Ectodermal cell (in vitro differentiated cells): ENCODE data around the gene ATP13A2.

Experiments
- H3K27ac ChIP-seq: 2 replicates; pipeline ENCODE4 v1.7.0; 2013; ENCODE audit warnings: mild to moderate bottlenecking, low read depth, low read length; ENCODE audit not compliant: insufficient read depth, poor library complexity, severe bottlenecking
- H3K27me3 ChIP-seq: 2 replicates; pipeline ENCODE4 v1.7.0; 2013; ENCODE audit warnings: mild to moderate bottlenecking, low read length; ENCODE audit not compliant: insufficient read depth, control insufficient read depth, poor library complexity, severe bottlenecking
- H3K36me3 ChIP-seq: one replicate; pipeline ENCODE4 v1.7.0; 2013; ENCODE audit warnings: low read length; ENCODE audit not compliant: control insufficient read depth, insufficient read depth
- H3K4me1 ChIP-seq: one replicate; pipeline ENCODE4 v1.7.0; 2013; ENCODE audit warnings: low read length; ENCODE audit not compliant: control insufficient read depth, insufficient read depth
- H3K4me3 ChIP-seq: 2 replicates; pipeline ENCODE4 v1.7.0; 2013; ENCODE audit warnings: low read depth, low read length, control low read depth; ENCODE audit not compliant: insufficient read depth
- H3K9me3 ChIP-seq: 2 replicates; pipeline ENCODE4 v1.7.0; 2013; ENCODE audit warnings: mild to moderate bottlenecking, low read length, moderate library complexity; ENCODE audit not compliant: control insufficient read depth
- WGBS, 2 experiments: methylation state at CpG; one replicate each; pipeline ENCODE4 v1.1.7; 2013; ENCODE audit warnings: missing lambda C conversion rate in 2 of 2; 5-methylcytosine and 5-hydroxymethylcytosine counted together

ATP13A2 gene

GRCh38 chr1:17016317-17016661 lies 4.6 kb upstream of the ATP13A2 start:
- Histone ChIP-seq H3K9me3 (no peaks in the 10 kb centered on the region), H3K27ac (no peak overlapping the region), H3K36me3 (peaks cover 25% of the 10 kb centered on the region), H3K4me3 (no peak overlapping the region), H3K27me3 (no peaks in the 10 kb centered on the region), H3K4me1 (peaks cover 17% of the 10 kb centered on the region)
- WGBS, 2 experiments, result 53% methylated on average over 5 of the region's 5 CpGs

- Histone ChIP-seq H3K4me1 (peaks cover 21% of the 10 kb centered on the region), H3K36me3 (peaks cover 12% of the 10 kb centered on the region), H3K27me3 (peaks cover 9% of the 10 kb centered on the region), H3K9me3 (no peaks in the 10 kb centered on the region), H3K4me3 (no peak overlapping the region), H3K27ac (no peak overlapping the region)
- 49 to 53% methylated on average over 10 of the region's 10 CpGs for WGBS, 2 experiments
Observed at GRCh38 chr1:17014671-17015567, 3.2 kb upstream of the ATP13A2 start.

- Histone ChIP-seq H3K4me1 (peaks cover 21% of the 10 kb centered on the region), H3K9me3 (no peaks in the 10 kb centered on the region), H3K27ac (no peak overlapping the region), H3K36me3 (peaks cover 7% of the 10 kb centered on the region), H3K27me3 (peaks cover 9% of the 10 kb centered on the region), H3K4me3 (no peak overlapping the region)
- 82 to 88% methylated on average over 12 to 13 of the region's 13 CpGs for WGBS, 2 experiments
Observed at GRCh38 chr1:17013491-17014320, 2.0 kb upstream of the ATP13A2 start.

- peaks cover 4% of the 10 kb centered on the region for H3K36me3 ChIP-seq
- H3K27me3 ChIP-seq, result peaks cover 9% of the 10 kb centered on the region
- no peak overlapping the region for H3K4me3 ChIP-seq
- 63 to 64% methylated on average over 9 of the region's 9 CpGs for WGBS, 2 experiments
- H3K4me1 ChIP-seq, result peaks cover 21% of the 10 kb centered on the region
- no peak overlapping the region for H3K27ac ChIP-seq
- H3K9me3 ChIP-seq, result no peaks in the 10 kb centered on the region
Observed at GRCh38 chr1:17012775-17013490, 1.2 kb upstream of the ATP13A2 start.

GRCh38 chr1:17011092-17011438 lies 663 bp downstream of the ATP13A2 start:
- Histone ChIP-seq H3K4me1 (peaks cover 21% of the 10 kb centered on the region), H3K4me3 (peak overlapping the region; percentile 81), H3K9me3 (no peaks in the 10 kb centered on the region), H3K36me3 (no peaks in the 10 kb centered on the region), H3K27ac (no peak overlapping the region), H3K27me3 (peaks cover 9% of the 10 kb centered on the region)
- WGBS, 2 experiments, result 2% methylated on average over 15 of the region's 15 CpGs

GRCh38 chr1:17009706-17010105 lies 2.0 kb downstream of the ATP13A2 start:
- no peak overlapping the region for H3K27ac ChIP-seq
- H3K27me3 ChIP-seq, result peaks cover 9% of the 10 kb centered on the region
- H3K4me3 ChIP-seq, result no peak overlapping the region
- peaks cover 21% of the 10 kb centered on the region for H3K4me1 ChIP-seq
- H3K36me3 ChIP-seq, result peaks cover 3% of the 10 kb centered on the region
- 77 to 82% methylated on average over 3 to 4 of the region's 4 CpGs for WGBS, 2 experiments
- no peaks in the 10 kb centered on the region for H3K9me3 ChIP-seq

GRCh38 chr1:17008208-17008855 lies 3.4 kb downstream of the ATP13A2 start:
- 86 to 87% methylated on average over 15 of the region's 15 CpGs for WGBS, 2 experiments
- Histone ChIP-seq H3K27me3 (peaks cover 9% of the 10 kb centered on the region), H3K36me3 (peaks cover 11% of the 10 kb centered on the region), H3K4me1 (peaks cover 19% of the 10 kb centered on the region), H3K9me3 (no peaks in the 10 kb centered on the region), H3K4me3 (no peak overlapping the region), H3K27ac (no peak overlapping the region)

GRCh38 chr1:17007121-17007520 lies 4.6 kb downstream of the ATP13A2 start:
- Histone ChIP-seq H3K36me3 (peaks cover 17% of the 10 kb centered on the region), H3K27me3 (peaks cover 9% of the 10 kb centered on the region), H3K4me1 (peaks cover 7% of the 10 kb centered on the region), H3K4me3 (no peak overlapping the region), H3K27ac (no peak overlapping the region), H3K9me3 (no peaks in the 10 kb centered on the region)
- WGBS, 2 experiments, result 60 to 62% methylated on average over 8 of the region's 8 CpGs

GRCh38 chr1:17005365-17005740 lies 6.4 kb downstream of the ATP13A2 start:
- H3K4me1 ChIP-seq, result no peaks in the 10 kb centered on the region
- H3K36me3 ChIP-seq, result peaks cover 17% of the 10 kb centered on the region
- H3K9me3 ChIP-seq, result no peaks in the 10 kb centered on the region
- WGBS, 2 experiments, result 95 to 96% methylated on average over 19 of the region's 19 CpGs
- H3K27me3 ChIP-seq, result peaks cover under 1% of the 10 kb centered on the region
- no peak overlapping the region for H3K4me3 ChIP-seq
- H3K27ac ChIP-seq, result no peak overlapping the region
